NCI-H82 (cell line): ENCODE data around the gene ZNF587B.
"Not testable (repeated sequence)": the region's sequence is repeated elsewhere in the genome, so short reads cannot be mapped to it uniquely, and the experiment has no call there.

ENCODE experiments used
- DNase-seq: peaks from one replicate; lab custom pipeline; 2025; lab: John Stamatoyannopoulos, UW

Gene ZNF587B

GRCh38 chr19:57830071-57830602 lies at the start of gene ZNF587B:
Gene ZNF587B, plus strand, starts transcription at chr19:57830299. Its CDS starts 230 bp downstream, at chr19:57830529.
- DNase-seq, result peak; percentile 80

GRCh38 chr19:57786286-57786685 lies 43.8 kb upstream of the ZNF587B start:
- no peak for DNase-seq

DNA sequence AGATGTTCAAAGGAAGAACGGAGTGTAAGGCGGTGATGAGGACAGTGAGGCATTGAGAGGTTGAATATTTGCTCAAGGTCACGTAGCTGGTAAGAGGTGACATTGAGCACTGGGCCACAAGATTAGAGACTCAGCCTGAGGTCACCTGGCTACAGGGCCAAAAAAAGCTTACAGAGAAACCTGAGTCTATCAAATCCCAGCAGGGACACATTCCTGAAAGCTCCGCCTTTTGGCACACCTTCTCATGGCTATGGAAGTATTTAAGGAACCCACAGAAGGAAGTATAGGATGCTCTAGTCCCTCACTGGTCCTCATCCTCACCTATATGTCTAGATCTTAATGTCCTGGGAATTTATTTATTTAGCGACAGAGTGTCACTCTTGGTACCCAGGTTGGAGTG lies 43.2 kb upstream of the ZNF587B start:
- DNase-seq, result no peak

- DNase-seq, result no peak
These were observed 41.9 kb upstream of the ZNF587B start for GRCh38 chr19:57788114-57788692.

DNA sequence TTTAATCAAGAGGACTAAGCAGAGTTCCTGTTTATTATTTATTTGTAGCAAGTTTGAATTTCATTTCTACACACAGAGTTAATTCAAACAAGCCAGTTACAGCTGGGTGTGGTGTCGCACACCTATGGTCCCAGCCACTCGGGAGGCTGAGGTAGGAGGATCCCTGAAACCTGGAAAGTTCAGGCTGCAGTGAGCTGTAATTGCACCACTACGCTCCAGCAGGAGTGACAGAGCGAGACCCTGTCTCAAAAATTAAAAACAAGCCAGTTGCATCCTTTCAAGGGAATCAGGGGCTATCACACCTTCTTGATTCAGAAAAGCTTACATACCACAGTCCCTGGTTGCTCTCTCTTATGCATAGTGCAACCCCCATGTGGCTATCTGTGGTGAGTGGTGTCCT lies 40.8 kb upstream of the ZNF587B start:
- DNase-seq, result no peak

GRCh38 chr19:57796580-57796979 lies 33.5 kb upstream of the ZNF587B start:
- not testable (repeated sequence) for DNase-seq

DNA sequence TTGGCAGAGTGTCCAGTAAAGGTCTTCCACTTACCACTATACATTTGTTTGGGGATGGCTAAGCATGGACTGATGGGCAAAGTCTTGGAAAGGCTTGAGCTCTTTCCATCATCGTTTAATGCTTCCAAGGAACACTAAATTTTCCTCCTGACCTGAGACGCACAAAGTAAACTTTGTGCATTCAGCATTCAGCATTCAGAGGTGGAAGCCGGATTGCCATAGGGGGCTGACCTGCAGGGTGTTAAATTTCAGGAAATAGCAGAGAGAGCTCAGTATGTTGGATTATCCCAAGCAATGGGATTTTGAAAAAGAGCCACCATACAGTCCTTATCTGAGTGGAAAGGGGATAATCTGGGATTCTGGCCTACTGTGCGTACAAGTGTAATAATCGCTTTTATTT lies 29.4 kb upstream of the ZNF587B start:
- DNase-seq, result peak; percentile 90

DNA sequence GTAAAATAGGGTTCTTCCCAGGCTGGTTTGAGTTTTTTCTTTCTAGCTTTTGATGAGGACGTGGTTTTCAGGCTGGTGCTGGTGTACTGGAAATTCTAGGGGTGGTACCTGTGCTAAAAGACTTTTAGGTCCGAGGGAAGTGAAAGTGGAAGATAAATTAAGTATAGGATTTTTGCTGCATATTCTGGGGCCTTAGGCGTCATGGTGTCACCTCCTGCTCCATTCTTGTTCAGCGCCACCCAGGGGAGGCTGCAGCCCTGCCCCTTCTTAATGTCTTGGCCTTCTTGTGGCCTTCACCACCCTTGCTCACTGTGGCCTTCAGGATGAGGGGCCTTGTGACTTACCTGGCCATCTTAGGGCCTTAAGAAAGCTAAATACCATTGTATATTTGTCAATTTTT lies 27.8 kb upstream of the ZNF587B start:
- no peak for DNase-seq

GRCh38 chr19:57803265-57803593 lies 26.9 kb upstream of the ZNF587B start:
- no peak for DNase-seq

GRCh38 chr19:57803594-57804325 lies 26.3 kb upstream of the ZNF587B start:
- DNase-seq, result no peak

GRCh38 chr19:57807541-57807940 lies 22.6 kb upstream of the ZNF587B start:
- DNase-seq, result no peak

DNA sequence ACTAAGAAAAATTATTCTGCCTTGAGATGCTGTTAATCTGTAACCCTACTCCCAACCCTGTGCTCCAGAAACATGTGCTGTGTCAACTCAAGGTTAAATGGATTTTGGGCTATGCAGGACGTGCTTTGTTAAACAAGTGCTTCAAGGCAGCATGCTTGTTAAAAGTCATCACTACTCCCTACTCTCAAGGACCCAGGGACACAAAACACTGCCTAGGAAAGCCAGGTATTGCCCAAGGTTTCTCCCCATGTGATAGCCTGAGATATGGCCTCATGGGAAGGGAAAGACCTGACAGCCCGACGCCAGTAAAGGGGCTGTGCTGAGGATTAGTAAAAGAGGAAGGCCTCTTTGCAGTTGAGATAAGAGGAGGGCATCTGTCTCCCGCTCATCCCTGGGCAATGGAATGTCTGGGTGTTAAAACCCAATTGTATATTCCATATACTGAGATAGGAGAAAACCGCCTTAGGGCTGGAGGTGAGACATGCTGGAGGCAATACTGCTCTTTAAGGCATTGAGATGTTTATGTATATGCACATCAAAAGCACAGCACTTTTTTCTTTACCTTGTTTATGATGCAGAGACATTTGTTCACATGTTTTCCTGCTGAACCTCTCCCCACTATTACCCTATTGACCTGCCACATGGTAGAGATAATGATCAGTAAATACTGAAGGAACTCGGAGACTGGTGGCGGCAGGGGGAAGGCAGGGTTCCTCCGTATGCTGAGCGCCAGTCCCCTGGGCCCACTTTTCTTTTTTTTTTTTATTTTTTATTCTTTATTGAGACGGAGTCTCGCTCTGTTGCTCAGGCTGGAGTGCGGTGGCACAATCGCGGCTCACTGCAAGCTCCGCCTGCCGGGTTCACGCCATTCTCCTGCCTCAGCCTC lies 19.4 kb upstream of the ZNF587B start:
- peak; percentile 77 for DNase-seq

DNA sequence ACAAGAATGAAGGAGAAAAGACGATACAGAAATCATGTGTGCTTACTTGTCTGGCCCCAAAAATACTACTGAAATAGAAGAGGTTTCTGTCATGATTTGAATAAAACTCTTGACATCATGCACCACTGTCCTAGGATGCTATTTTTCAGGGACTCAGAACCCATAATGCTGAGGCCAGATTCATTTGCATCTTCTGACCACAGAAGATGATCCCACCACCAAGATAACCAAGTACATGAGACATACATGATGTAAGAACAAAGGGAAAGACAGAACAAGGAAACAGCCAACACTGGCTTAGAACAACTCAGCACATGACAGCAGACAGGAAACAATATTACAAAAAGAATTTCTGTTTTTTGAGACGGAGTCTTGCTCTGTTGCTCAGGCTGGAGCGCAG lies 17.9 kb upstream of the ZNF587B start:
- no peak for DNase-seq

DNA sequence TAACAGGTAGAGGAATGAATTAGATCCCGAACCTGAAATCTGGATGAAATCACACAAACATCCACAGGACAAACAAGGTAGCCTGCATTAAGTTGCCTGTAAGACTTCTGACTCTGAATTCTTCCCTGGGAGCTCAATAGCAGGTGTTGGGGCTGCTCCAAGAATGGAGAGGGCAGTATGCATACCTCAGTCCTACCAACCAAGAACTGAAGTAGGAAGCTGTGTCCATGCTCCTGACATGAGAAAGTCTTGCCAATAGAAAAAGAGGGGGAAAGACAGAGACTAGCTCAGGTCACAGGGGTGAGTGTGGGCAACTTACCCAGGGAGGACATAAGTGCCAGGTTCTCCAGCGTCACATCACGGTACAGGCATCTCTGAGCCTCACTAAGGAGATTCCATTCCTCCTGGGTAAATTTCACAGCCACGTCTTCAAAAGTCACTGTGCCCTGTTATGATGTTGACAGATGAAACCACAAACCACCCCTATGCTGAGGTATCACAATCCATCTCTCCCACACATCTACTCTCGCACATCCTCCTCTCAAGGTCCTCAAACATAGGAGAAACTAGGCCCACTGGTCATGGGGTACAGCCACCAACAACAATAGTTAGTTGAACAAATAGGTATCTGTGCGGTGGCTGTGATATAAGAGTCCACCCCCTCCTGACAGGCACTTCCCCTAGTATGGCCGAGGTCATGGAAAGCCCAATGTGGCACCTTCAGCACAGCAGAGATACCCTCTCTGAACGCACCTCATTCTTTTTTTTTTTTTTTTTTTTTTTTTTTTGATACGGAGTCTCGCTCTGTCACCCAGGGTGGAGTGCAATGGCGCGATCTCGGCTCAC lies 16.9 kb upstream of the ZNF587B start:
- DNase-seq, result not testable (repeated sequence)

DNA sequence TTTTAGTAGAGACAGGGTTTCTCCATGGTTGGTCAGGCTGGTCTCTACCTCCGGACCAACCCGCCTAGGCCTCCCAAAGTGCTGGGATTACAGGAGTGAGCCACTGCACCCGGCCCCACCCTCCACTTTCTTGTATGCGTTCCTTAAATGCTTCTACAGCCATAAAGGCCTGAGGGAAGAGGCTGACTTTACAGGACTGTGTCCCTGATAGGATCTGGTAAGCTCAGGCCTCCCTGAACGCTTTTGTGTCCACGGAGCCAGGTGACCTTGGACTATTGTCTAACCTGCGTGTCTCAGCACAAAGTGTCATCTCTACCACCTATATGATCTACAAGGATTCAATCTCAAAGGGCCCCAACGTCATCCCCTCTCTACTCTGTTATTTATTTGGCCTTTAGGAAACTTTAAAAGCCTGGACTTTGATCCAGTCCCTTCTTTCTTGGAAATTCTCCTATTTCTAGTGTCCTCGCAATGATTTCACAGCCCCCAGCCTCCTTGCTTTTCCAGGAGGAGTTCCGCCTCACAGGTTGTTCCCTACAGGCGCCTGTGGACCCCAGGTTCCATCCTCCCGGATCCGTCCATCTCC lies 16.1 kb upstream of the ZNF587B start:
- peak; percentile 14 for DNase-seq

- peak; percentile 97 for DNase-seq
These were observed 15.4 kb upstream of the ZNF587B start, which contains the start of gene ZNF552 for GRCh38 chr19:57814505-57815246. Gene ZNF552, minus strand, starts transcription at chr19:57814913. Its CDS starts 170 bp downstream, at chr19:57814743.

DNA sequence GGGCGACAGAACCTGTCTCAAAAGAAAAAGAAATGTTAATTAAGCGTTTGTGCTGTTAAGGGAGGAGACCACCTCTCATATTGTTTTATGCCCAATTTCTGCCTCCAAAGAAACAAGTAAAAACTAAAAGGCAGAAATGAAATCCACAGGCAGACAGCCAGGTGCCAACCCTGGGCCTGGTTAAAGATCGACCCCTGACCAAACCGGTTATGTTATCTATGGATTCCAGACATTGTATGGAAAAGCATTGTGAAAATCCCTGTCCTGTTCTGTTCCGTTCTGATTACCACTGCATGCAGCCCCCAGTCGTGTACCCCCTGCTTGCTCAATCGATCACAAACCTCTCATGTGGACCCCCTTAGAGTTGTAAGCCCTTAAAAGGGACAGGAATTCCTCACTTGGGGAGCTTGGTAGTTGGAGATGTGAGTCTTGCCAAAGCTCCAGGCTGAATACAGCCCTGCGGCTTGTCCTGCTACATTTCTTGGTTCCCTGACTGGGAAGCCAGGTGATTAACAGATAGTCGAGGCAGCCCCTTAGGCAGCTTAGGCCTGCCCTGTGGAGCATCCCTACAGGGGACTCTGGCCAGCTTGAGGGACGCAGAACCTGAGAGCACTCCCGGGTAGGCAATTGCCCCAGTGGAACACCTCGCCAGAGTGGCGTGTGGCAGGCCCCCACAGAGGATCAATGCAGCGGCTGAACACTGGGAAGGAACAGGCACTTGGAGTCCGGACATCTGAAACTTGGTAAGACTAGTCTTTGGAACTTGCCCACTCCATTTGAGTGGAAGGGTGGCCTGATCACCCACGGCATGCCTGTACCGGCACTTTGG lies 14.6 kb upstream of the ZNF587B start:
- DNase-seq, result no peak

GRCh38 chr19:57816652-57817051 lies 13.4 kb upstream of the ZNF587B start:
- no peak for DNase-seq

- no peak for DNase-seq
These were observed 12.1 kb upstream of the ZNF587B start for GRCh38 chr19:57817976-57818375.

- no peak for DNase-seq
These were observed 11.7 kb upstream of the ZNF587B start for GRCh38 chr19:57818378-57818777.
